ENCODE measurements around the gene ACTR6.
A peak's percentile ranks its signal among the peaks of the same experiment; 100 is the strongest.

Gene ACTR6

GRCh38 chr12:100267603-100268281, 67.1 kb downstream of the ACTR6 start:
- DNase-seq = peak; percentile 36

- DNase-seq = peak; percentile 4
Measured at GRCh38 chr12:100268835-100269564, 68.4 kb downstream of the ACTR6 start.

GRCh38 chr12:100273782-100274181, 73.2 kb downstream of the ACTR6 start:
- DNase-seq = no peak

Measured in fibroblast of skin of back (primary cell).